ENCODE measurements around the gene CD70.

DNA sequence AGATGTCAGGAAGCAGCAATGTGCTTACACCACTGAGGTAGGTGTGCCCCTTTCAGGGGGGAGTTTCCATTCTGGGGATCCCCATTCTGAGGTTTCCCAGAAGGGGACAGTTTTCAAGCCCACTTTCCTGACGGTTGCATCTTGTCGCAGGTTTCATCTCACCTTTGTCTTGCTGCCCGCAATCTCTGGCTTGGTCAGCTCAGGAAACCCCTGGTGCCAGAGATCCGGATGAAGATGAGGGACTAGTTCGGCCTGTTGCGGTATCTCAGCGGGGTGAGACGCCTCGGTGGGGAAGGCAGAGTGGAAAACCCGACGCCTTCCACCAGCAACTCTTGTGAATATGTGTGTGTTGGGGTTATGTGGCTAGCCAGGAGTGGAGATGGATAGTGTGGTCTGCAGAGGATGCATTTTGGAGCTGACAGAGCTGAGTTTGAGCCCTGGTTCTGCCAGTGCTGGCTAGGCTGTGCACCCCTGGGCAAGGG is 47.0 kb downstream of the CD70 start:
- TF ChIP-seq REST (IDR thresholded peaks at IDR 0.05; ENCODE audit: insufficient read depth in 1 of 2, low read depth in 2 of 2, low read length in 2 of 2): no peak
- no peak for TF ChIP-seq SIN3A (IDR thresholded peaks at IDR 0.05; ENCODE audit: borderline replicate concordance, insufficient read depth, low read length)
- no peak for TF ChIP-seq POLR2AphosphoS5 (IDR thresholded peaks at IDR 0.05; ENCODE audit: low read depth, low read length)
